ENCODE measurements around the gene VPS13D.

DNA sequence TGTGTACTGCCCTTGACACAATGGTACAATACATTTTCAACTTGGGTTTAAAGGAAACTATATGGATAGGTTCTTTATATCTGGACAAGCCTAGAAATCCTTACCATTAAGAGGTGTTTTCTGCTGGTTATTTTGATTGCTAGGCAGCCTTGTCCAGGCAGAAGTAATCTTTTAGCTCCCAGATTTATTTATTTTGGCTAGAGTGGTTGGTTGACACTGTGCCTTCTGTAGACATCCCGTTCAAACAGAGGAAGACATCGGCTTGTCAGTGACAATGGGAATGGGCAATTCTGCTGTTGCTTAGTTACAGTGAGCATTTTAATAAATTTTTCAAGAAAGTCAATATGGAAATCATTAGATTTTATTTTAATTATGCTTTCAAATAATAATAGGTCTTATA, 138.8 kb downstream of the VPS13D start:
- TF ChIP-seq, protein P1, sequence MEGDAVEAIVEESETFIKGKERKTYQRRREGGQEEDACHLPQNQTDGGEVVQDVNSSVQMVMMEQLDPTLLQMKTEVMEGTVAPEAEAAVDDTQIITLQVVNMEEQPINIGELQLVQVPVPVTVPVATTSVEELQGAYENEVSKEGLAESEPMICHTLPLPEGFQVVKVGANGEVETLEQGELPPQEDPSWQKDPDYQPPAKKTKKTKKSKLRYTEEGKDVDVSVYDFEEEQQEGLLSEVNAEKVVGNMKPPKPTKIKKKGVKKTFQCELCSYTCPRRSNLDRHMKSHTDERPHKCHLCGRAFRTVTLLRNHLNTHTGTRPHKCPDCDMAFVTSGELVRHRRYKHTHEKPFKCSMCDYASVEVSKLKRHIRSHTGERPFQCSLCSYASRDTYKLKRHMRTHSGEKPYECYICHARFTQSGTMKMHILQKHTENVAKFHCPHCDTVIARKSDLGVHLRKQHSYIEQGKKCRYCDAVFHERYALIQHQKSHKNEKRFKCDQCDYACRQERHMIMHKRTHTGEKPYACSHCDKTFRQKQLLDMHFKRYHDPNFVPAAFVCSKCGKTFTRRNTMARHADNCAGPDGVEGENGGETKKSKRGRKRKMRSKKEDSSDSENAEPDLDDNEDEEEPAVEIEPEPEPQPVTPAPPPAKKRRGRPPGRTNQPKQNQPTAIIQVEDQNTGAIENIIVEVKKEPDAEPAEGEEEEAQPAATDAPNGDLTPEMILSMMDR (IDR thresholded peaks at IDR 0.05), result no peak
- TF ChIP-seq POLR2A (IDR thresholded peaks at IDR 0.05) (no peak), POLR2AphosphoS5 (IDR thresholded peaks at IDR 0.05; ENCODE audit: insufficient read depth in 1 of 2, low read depth in 1 of 2) (no peak)

Data from vagina (tissue), 2 donors.